CD14-positive monocyte (primary cell): ENCODE data around the gene TMED9. TPM values are rescaled to one million over a fixed set of nuclear protein-coding genes. Genes with fewer than 3 reads are reported as not detected.

Source experiments
- DNase-seq, 3 donors: peaks; one replicate each; pipeline ENCODE4 v3.0.0-alpha.2; 2011 to 2022
- H2AFZ ChIP-seq: 2 replicates; pipeline ENCODE4 v1.6.0; 2012; ENCODE audit warnings: mild to moderate bottlenecking, low read depth, low read length, inconsistent platforms; ENCODE audit not compliant: insufficient read depth, poor library complexity, severe bottlenecking
- H3K27ac ChIP-seq, 2 donors: 1 replicate in 1 of 2; 2 replicates in 1 of 2; pipeline ENCODE4 v1.5.1; 2012 to 2013; ENCODE audit warnings: low read length in 2 of 2, control low read depth in 1 of 2, inconsistent platforms in 1 of 2, low read depth in 1 of 2, mild to moderate bottlenecking in 1 of 2
- H3K27me3 ChIP-seq, 2 donors: one replicate each; pipeline versions ENCODE4 v1.6.0 to v1.6.1; 2011 to 2013; ENCODE audit warnings: low read length in 2 of 2; ENCODE audit not compliant: control insufficient read depth in 2 of 2, insufficient read depth in 2 of 2
- H3K36me3 ChIP-seq, 2 donors: replicated peaks in 1 of 2; 1 replicate in 1 of 2; 2 replicates in 1 of 2; pipeline versions ENCODE4 v1.5.1 to v1.6.1; 2012 to 2013; ENCODE audit warnings: low read length in 2 of 2, control low read depth in 1 of 2, inconsistent platforms in 1 of 2, mild to moderate bottlenecking in 1 of 2; ENCODE audit not compliant: insufficient read depth in 2 of 2, control insufficient read depth in 1 of 2
- H3K4me1 ChIP-seq, 2 donors: 1 replicate in 1 of 2; 2 replicates in 1 of 2; pipeline versions ENCODE4 v1.5.1 to v1.6.1; 2012 to 2013; ENCODE audit warnings: low read length in 2 of 2, control low read depth in 1 of 2, inconsistent platforms in 1 of 2, mild to moderate bottlenecking in 1 of 2, moderate library complexity in 1 of 2; ENCODE audit not compliant: insufficient read depth in 2 of 2, control insufficient read depth in 1 of 2
- H3K4me2 ChIP-seq: replicated peaks from 2 replicates; pipeline ENCODE3; 2012; ENCODE audit warnings: low read length, moderate library complexity, mild to moderate bottlenecking; ENCODE audit not compliant: poor library complexity, severe bottlenecking; ENCODE audit errors: extremely low read depth
- H3K4me3 ChIP-seq, 3 experiments: fragments of 200-600 bp in 1 of 3; sonication (generic) in 1 of 3; replicated peaks in 1 of 3; 1 replicate in 2 of 3; 2 replicates in 1 of 3; pipeline ENCODE4 v1.5.1; 2011 to 2013; ENCODE audit warnings: low read length in 3 of 3, mild to moderate bottlenecking in 3 of 3, control low read depth in 2 of 3, low read depth in 2 of 3, inconsistent platforms in 1 of 3, moderate library complexity in 1 of 3
- H3K79me2 ChIP-seq: 2 replicates; pipeline ENCODE4 v1.6.0; 2012; ENCODE audit warnings: mild to moderate bottlenecking, control low read depth, inconsistent platforms, low read length, moderate library complexity; ENCODE audit not compliant: insufficient read depth
- H3K9ac ChIP-seq: 2 replicates; pipeline ENCODE4 v1.6.0; 2017; ENCODE audit warnings: low read length, mild to moderate bottlenecking; ENCODE audit not compliant: insufficient read depth, poor library complexity, severe bottlenecking
- H3K9me3 ChIP-seq, 2 donors: replicated peaks in 1 of 2; 1 replicate in 1 of 2; 2 replicates in 1 of 2; pipeline versions ENCODE4 v1.5.1 to v1.6.1; 2012 to 2013; ENCODE audit warnings: low read length in 2 of 2, control low read depth in 1 of 2; ENCODE audit not compliant: control insufficient read depth in 1 of 2, insufficient read depth in 1 of 2
- H4K20me1 ChIP-seq: 2 replicates; pipeline ENCODE4 v1.6.0; 2012; ENCODE audit warnings: mild to moderate bottlenecking, low read length, control low read depth, moderate library complexity; ENCODE audit not compliant: insufficient read depth
- H3K27ac Mint-ChIP-seq, 7 donors: one replicate each; pipeline ENCODE4 v1.8.0; 2020; ENCODE audit warnings: mild to moderate bottlenecking in 7 of 7, mixed read lengths in 7 of 7, moderate library complexity in 6 of 7, inconsistent platforms in 2 of 7
- H3K27me3 Mint-ChIP-seq, 3 donors: one replicate each; pipeline ENCODE4 v1.8.0; 2021 to 2022; ENCODE audit warnings: low read depth in 3 of 3, mild to moderate bottlenecking in 3 of 3, mixed read lengths in 3 of 3, moderate library complexity in 3 of 3, inconsistent platforms in 1 of 3
- H3K36me3 Mint-ChIP-seq, 2 donors: one replicate each; pipeline ENCODE4 v1.8.0; 2020; ENCODE audit warnings: mixed read lengths in 2 of 2, inconsistent platforms in 1 of 2, mild to moderate bottlenecking in 1 of 2
- H3K4me1 Mint-ChIP-seq: one replicate; pipeline ENCODE4 v1.8.0; 2020; ENCODE audit warnings: mild to moderate bottlenecking, mixed read lengths
- H3K4me3 Mint-ChIP-seq, 2 donors: one replicate each; pipeline ENCODE4 v1.8.0; 2020; ENCODE audit warnings: mild to moderate bottlenecking in 2 of 2, mixed read lengths in 2 of 2, moderate library complexity in 1 of 2
- H3K9me3 Mint-ChIP-seq, 7 donors: one replicate each; pipeline ENCODE4 v1.8.0; 2020 to 2022; ENCODE audit warnings: mixed read lengths in 7 of 7, mild to moderate bottlenecking in 6 of 7, moderate library complexity in 6 of 7, inconsistent platforms in 2 of 7
- WGBS: methylation state at CpG from one replicate; pipeline ENCODE4 v1.1.5; 2013; ENCODE audit warnings: missing lambda C conversion rate; ENCODE audit not compliant: insufficient coverage; 5-methylcytosine and 5-hydroxymethylcytosine counted together
- intact Hi-C, 2 donors: fragments of 100-400 bp; cut with micrococcal nuclease; formaldehyde crosslinking; loops; one replicate each; pipeline versions ENCODE4 v1.15.0 to v1.15.1; 2023
- polyA plus RNA-seq, 3 donors: library from polyadenylated mRNA; depleted of rRNA in 1 of 3; unstranded in 2 of 3; stranded (reverse) in 1 of 3; fragments of 300-500 nt in 2 of 3; fragments of >200 nt in 1 of 3; fragmentation: Illumina TruSeq in 2 of 3; gene quantifications; 1 replicate in 2 of 3; 2 replicates in 1 of 3; pipeline ENCODE4 v1.2.3, GENCODE V29; 2012 to 2021
- TF ChIP-seq, protein P1 (sequence below): fragments of 200-600 bp; IDR thresholded peaks from one replicate; pipeline ENCODE4 v1.8.0; 2022; ENCODE audit warnings: antibody characterized with exemption, mild to moderate bottlenecking

TMED9 gene
- polyA plus RNA-seq, 3 donors, result 98.2 to 150 (median 136) TPM

DNA sequence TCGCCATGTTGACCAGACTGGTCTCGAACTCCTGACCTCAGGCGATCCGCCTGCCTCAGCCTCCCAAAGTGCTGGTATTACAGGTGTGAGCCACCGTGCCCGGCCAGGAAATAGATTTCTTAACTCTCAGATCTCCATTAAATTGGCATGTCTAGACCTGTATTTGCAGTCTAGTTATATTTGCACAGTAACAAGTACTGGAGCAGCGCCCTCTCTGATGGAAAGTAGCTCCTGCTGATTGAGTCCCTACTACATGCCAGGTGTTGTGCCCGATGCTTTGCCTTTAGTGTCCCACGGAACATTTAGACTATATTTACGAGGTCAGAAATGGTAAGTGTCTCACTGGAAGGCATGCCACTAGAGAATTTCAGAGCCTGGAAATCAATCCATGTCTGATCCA is 15.8 kb upstream of the TMED9 start:
- Mint-ChIP-seq H3K9me3 (peaks cover 0 to 3% (median 0%) of the 10 kb centered on the region in 7 donors), H3K36me3 (no peaks in the 10 kb centered on the region), H3K4me3 (no peak overlapping the region), H3K27me3 (peaks cover 5 to 9% (median 6%) of the 10 kb centered on the region in 3 donors), H3K27ac (no peak overlapping the region), H3K4me1 (no peaks in the 10 kb centered on the region)
- 97% methylated on average over 8 of the region's 10 CpGs for WGBS
- H3K27ac ChIP-seq, result no peak overlapping the region
- DNase-seq, result no peak
- no peak overlapping the region for H2AFZ ChIP-seq
- no peaks in the 10 kb centered on the region for H3K4me1 ChIP-seq
- no peaks in the 10 kb centered on the region for H4K20me1 ChIP-seq
- no peaks in the 10 kb centered on the region for H3K9me3 ChIP-seq
- TF ChIP-seq, protein P1, sequence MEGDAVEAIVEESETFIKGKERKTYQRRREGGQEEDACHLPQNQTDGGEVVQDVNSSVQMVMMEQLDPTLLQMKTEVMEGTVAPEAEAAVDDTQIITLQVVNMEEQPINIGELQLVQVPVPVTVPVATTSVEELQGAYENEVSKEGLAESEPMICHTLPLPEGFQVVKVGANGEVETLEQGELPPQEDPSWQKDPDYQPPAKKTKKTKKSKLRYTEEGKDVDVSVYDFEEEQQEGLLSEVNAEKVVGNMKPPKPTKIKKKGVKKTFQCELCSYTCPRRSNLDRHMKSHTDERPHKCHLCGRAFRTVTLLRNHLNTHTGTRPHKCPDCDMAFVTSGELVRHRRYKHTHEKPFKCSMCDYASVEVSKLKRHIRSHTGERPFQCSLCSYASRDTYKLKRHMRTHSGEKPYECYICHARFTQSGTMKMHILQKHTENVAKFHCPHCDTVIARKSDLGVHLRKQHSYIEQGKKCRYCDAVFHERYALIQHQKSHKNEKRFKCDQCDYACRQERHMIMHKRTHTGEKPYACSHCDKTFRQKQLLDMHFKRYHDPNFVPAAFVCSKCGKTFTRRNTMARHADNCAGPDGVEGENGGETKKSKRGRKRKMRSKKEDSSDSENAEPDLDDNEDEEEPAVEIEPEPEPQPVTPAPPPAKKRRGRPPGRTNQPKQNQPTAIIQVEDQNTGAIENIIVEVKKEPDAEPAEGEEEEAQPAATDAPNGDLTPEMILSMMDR, result no peak
- H3K79me2 ChIP-seq, result no peaks in the 10 kb centered on the region
- H3K27me3 ChIP-seq, result no peaks in the 10 kb centered on the region
- no peak overlapping the region for H3K4me3 ChIP-seq
- H3K36me3 ChIP-seq, result no peaks in the 10 kb centered on the region
- H3K9ac ChIP-seq, result no peak overlapping the region
- intact Hi-C loops, result no loop called here
- H3K4me2 ChIP-seq, result no peak overlapping the region

DNA sequence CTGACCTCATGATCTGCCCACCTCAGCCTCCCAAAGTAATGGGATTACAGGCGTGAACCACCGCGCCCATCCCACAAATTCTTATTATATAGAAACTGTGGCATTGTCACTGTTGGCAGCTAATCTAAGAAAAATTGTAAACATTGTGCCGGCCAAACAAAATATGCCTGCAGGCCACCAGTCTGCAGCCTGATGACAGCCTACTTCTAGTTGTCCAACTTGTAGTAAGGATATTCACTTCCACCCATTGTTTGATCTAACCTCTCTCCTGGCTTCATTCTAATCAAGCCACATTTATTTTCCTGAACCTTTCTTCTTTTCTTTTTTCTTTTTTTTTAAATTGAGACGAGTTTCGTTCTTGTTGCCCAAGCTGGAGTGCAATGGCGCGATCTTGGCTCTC is 13.7 kb upstream of the TMED9 start:
- Histone ChIP-seq H3K79me2 (no peaks in the 10 kb centered on the region), H3K4me1 (no peaks in the 10 kb centered on the region), H3K9ac (no peak overlapping the region), H3K27ac (no peak overlapping the region), H3K9me3 (no peaks in the 10 kb centered on the region), H3K27me3 (no peaks in the 10 kb centered on the region), H3K36me3 (no peaks in the 10 kb centered on the region), H4K20me1 (no peaks in the 10 kb centered on the region), H3K4me2 (no peak overlapping the region), H2AFZ (no peak overlapping the region), H3K4me3 (no peak overlapping the region)
- 100% methylated on average over 1 of the region's 8 CpGs for WGBS
- H3K9me3 Mint-ChIP-seq, result peaks cover 0 to 3% (median 0%) of the 10 kb centered on the region in 7 donors
- H3K4me1 Mint-ChIP-seq, result no peaks in the 10 kb centered on the region
- TF ChIP-seq, protein P1, result no peak
- DNase-seq, result no peak
- no peaks in the 10 kb centered on the region for H3K36me3 Mint-ChIP-seq
- intact Hi-C loops, result no loop called here
- H3K27ac Mint-ChIP-seq, result no peak overlapping the region
- no peak overlapping the region for H3K4me3 Mint-ChIP-seq
- H3K27me3 Mint-ChIP-seq, result peaks cover 2 to 7% (median 3%) of the 10 kb centered on the region in 3 donors
